SKM-1 (cell line): ENCODE results near the gene BIK.

Experiments used
- DNase-seq: peaks from one replicate; lab custom pipeline; 2025; ENCODE audit not compliant: unreplicated experiment; lab: John Stamatoyannopoulos, UW

The BIK gene

GRCh38 chr22:43159484-43160178 is 49.1 kb downstream of the BIK start:
- DNase-seq: no peak

GRCh38 chr22:43160497-43161126 is 50.1 kb downstream of the BIK start:
- no peak for DNase-seq

GRCh38 chr22:43162412-43163150 is 52.0 kb downstream of the BIK start:
- DNase-seq: no peak

GRCh38 chr22:43163241-43163795 is 52.8 kb downstream of the BIK start:
- DNase-seq: no peak

GRCh38 chr22:43164636-43165035 is 54.1 kb downstream of the BIK start:
- DNase-seq: no peak

- no peak for DNase-seq
Measured at GRCh38 chr22:43166132-43166930, 55.8 kb downstream of the BIK start.

- no peak for DNase-seq
Measured at GRCh38 chr22:43167001-43167589, 56.5 kb downstream of the BIK start.

GRCh38 chr22:43168471-43169309 is 58.1 kb downstream of the BIK start:
- DNase-seq: no peak

GRCh38 chr22:43169310-43170130 is 59.0 kb downstream of the BIK start:
- no peak for DNase-seq

GRCh38 chr22:43170131-43170480 is 59.6 kb downstream of the BIK start:
- DNase-seq: no peak

- no peak for DNase-seq
Measured at GRCh38 chr22:43171019-43171491, 60.5 kb downstream of the BIK start.

GRCh38 chr22:43171607-43172006 is 61.1 kb downstream of the BIK start:
- no peak for DNase-seq

- no peak for DNase-seq
Measured at GRCh38 chr22:43172191-43172590, 61.6 kb downstream of the BIK start.

GRCh38 chr22:43173566-43173965 is 63.0 kb downstream of the BIK start:
- DNase-seq: no peak

GRCh38 chr22:43173976-43174720 is 63.6 kb downstream of the BIK start:
- DNase-seq: no peak

GRCh38 chr22:43174941-43175531 is 64.5 kb downstream of the BIK start:
- DNase-seq: no peak

- no peak for DNase-seq
Measured at GRCh38 chr22:43176090-43176489, 65.5 kb downstream of the BIK start.

GRCh38 chr22:43177479-43177878 is 66.9 kb downstream of the BIK start:
- no peak for DNase-seq
